Measurements from ENCODE around the gene SYT2.
"Not testable (repeated sequence)": the region's sequence is repeated elsewhere in the genome, so short reads cannot be mapped to it uniquely, and the experiment has no call there.

Gene SYT2

DNA sequence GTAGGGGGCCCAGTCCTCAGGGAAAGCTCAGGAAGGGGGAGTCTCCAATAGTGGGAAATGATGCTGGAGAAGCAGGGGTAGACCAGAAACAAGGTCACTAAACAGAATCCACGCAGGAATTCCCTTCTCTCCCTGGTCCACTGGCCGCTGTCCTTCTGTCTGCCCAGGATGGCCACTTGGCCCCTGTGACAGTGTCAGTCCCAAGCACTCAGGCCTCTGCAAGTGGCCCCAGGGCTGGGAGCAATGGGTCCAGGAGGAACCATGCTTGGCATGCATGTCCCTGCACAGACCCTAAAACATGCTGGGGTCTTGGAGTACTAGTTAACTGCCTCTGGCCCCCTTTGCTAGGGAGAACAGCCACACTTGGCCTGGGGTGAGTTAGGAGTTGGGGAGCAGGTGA is 90.2 kb downstream of the SYT2 start:
- DNase-seq: not testable (repeated sequence)

DNA sequence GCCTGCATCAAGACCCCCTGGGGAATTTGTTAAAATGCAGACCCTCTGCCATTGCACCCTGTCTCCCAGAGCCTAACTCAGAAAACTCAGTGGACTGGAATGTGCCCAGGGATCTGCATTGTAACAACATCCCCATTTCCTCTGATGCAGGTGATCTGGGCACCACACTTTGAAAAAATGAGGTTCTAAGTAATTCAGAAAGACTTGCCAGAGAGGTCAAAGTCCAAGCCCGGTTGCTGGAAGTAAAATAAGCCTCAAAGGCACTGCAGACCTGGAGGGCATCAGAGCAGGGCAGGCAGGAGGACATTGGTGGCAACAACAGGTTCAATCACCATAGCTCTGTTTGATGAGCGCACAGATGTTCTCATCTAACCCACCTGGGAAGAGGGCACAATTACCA is 90.7 kb downstream of the SYT2 start:
- DNase-seq: no peak

DNA sequence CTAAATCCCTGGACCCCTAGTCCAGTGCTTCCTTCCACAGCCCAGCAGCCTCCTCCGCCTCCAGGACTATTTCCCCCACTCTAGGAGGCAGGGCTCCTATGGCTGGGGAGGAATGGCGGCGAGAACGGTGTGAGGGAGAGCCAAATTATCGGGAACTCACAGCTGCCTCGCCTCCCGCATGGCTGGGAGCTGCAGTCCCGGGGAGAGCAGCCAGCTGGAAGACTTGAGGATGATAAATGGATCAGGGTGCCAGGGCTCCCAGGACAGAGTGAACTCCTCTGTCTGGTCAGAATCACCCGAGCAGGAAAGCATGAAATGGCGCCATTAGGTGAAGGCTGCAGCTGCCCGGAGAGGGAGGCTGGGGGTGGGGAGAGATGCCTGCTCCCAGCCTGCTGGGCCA is 91.2 kb downstream of the SYT2 start:
- DNase-seq: not testable (repeated sequence)

DNA sequence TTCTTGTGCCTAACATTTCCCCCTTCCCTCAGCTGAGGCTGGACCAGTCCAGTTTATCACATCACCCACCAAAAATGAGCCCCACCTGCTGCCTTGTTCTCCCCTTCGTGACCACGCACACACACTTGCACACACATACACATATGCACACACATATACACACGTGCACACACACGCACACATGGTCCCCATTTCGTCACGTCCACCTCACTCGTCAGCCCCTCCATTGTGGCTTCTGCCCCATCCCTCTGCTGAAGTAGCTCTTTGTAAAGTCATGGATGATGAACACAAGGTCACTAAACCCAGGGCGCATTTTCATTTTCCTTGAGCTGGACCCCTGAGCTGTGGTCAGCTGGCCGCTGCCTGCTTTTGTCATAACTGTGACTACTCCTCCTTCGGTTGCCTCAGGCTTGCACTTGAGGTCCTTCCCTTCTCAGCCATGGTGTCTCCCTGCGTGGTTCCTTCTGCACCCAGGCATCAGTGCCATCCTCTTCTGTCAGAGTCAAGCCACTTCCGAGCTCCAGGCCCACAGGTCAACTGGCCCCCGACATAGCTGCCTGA is 93.8 kb downstream of the SYT2 start:
- DNase-seq: no peak

DNA sequence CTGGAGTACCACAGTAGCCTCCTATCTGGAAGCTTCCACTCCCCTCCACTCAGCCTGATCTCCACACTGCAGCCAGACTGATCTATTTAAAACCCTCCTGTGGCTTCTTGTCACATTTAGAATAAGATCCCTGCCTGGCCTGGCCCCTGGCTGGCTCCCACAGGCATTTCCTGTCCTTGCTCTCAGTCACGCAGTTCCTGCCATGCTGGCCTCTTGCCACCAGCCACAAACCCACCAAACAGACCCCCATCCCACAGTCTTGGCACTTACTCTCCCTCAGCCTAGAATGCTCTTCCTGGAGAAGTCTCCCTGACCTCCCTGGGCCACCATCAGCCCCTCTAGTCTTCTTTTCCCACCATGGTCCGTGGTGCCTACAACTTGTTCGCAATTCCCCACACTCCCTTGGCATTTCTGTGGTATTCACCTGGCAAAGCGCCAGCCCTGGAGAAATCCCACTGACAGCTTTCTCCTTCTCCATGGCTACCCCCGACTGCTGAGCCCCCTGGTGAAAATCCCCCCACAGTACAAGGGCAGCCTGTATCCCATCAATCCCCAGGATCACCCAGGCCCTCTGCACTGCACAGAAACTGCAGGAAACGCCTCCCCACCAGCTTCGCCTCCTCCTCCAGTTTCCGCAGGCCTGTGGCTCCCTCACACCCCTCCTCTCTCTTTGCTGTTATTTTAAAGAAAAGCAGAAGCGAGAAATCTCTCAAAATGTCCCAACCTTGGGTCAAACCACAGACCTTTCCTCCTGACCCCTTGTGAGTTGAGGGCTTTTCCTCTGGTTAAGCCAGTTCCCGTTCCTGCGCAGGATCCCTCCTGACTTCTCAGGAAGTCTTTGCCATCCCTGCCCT is 94.5 kb downstream of the SYT2 start:
- DNase-seq: no peak

DNA sequence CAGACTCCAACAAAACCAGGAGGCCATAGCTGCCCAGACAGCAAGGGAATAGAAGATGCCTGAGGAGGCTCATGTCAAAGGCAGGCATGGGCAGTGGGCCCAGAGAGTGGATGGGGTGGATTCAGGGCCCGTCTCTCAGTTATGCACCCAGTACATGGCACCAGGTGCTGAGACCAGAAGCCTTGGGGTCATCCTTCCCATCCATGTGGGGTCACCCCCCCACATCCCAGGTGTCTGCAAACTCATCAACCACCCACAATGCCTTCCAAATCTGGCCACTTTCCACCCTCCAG is 95.1 kb downstream of the SYT2 start:
- not testable (repeated sequence) for DNase-seq

DNA sequence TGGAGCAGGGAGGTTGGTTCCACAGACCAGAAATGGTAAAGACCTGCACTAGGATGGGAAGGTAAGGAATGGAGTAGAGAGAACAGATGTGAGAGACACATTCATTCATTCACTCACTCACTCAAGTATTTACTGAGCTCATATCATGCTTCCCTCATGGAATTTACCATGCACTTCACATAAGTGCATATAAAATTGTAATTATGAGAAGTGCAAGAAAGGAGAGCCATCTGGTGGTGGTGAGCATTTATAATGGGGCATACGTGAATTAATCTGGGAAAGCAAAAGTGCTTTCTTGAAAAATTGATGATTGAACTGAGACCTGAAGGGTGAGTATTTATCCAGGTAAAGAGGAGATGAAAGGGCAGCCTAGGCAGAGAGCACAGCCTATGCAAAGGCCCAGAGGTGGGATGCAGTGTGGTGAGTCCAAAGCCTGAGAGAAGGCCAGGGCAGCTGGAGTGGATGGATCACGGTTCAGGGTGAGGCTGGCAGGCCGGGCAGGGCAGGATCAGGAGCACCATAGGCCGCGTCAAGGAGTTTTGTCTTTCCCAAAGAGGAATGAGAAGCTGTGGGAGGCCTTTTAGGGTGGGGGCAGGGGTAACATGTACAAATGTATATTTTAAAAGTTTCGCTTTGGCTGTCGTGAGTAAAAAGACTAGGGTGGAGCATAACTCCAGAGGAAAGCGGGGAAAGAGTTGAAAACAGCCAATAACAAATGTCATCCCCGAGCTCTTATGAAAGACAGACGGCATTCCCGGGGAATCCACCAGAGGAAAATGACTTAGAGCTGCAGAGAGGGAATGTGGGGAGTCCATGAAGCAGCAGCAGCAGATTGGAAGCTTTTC is 95.7 kb downstream of the SYT2 start:
- DNase-seq: not testable (repeated sequence)

DNA sequence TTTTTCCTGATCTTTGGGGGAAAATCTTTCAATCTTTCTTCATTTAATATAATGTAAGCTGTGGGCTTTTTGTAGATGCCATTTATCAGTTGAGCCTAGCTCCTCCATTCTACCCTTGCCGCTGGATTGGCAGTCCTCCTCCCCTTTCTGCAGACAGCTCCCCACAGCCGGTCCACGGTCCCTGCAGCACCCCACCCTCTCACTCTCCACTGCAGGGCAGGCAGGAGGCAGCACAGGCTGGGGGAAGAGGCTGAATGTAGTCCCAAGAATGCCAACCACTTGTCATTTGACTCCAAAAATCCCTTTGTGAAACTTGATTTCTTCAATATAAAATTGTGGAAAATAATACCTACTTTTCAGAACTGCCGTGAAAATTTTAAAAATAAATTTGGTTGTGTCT is 96.7 kb downstream of the SYT2 start:
- no peak for DNase-seq

DNA sequence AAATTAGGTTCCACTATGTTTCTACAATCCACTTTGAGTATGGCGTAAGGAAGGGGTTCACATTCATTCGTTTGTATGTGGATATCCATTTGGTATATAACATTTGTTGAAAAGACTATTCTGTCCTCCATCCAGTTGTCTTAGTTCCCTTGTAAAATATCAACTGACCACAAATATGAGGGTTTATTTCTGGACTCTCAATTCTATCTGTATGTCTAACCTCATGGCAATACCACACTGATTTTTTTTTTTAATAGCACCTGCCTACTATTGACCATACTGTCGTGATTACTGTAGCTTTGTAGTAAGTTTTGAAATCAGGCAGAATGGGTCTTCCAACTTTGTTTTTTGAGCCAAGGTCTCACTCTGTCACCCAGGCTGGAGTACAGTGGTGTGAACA is 98.2 kb downstream of the SYT2 start:
- DNase-seq: not testable (repeated sequence)

DNA sequence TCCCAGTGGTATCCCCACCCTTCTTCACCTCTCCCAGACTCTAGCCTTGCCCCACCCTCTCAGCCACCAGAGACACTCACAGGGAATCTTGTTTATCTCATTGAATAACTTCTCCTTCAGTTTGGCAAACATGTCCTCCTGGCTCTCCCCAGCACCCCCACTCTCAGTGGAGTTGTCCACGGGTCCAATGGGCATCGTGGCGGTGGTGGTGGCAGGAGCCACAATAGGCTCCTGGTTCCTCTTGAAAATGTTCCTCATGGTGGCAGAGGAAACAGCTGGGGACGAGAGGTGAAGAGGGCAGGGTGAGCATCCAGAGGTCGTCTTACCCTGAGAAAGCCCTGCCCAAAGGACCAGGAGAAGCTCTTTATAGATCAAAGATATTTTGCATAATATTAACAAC is 104.7 kb downstream of the SYT2 start:
- no peak for DNase-seq

DNA sequence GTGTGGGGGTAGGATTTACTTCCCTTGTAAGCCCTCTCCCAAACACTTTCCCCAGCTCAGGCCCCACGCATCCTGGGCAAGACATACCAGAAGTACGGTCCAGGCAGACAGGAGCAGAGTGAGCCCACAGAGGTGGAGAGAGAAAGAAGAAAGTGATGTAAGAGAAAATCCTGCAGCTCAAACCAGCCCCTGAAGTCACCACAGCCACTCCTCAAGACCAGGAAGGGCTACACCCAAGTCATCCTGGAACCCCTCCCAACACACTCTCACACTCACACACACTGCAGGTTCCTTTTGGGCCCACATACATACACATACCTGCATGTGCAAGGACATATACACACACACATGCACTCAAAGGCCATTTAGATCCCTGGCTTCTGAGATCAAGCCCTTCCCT is 106.8 kb downstream of the SYT2 start:
- DNase-seq: no peak

DNA sequence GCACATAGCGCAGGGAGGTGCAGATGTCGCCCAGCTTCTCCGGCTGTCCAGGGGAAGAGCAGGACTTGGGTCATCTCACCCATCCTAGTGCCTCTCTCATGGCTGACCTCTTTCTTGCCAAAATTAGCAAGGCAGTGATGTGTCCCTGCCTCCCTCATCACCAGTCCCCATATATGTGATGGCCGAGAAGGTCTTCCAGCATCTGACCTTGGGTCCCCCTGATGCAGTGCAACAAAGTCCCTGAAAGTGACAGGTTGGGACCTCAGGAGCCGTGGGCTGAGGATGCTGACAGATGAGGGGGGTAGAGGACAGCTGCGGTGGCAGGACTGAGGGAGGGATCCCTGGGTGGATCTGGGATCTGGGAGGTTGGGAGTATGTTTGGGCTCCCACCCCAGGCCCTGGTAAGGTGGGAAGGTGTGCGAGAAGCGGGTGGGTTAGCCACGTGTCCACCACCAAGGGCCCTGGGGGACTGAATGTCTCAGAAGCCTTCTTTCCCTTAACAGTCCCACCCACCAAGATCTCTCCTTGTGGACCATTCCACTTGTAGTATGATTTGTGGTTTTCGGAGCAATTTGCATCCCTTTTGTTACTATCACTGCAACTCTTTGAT is 109.7 kb downstream of the SYT2 start:
- DNase-seq: no peak

DNA sequence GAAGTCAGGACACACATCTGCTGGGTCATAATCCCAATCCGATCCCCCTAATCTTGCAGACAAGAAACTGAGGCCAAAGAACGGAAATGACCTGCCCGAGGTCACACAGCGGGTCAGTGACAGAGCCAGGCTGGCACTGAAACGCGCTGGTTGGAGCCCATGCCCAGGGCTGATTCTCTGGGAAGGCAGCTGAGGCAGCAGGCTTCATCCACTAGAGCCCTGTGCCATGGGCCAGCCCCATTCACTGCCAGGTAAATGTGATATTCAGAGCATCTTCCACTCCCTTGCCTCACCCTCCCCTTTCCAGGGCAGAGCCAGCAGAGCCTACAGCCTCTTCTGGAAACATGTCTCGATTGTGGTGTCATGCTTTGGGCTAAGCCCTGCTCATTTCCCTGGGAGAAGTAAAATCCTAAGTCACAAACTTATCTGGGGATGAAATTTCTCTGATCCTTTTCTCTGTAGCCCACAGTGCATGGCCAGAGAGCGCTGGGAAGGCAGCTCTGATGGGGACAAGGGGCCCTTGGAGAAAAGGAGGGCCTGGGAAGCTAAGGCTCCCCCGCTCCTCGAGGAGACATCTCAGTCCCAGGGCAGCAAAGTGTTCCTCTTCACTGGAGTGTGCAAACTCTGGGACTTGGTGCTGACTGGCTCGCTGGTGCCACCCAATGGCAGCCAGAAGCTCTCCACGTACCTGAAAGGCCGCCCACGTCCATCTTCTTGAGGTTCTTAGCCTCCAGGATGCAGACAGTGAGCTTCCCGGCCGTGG is 110.4 kb downstream of the SYT2 start:
- DNase-seq: no peak

DNA sequence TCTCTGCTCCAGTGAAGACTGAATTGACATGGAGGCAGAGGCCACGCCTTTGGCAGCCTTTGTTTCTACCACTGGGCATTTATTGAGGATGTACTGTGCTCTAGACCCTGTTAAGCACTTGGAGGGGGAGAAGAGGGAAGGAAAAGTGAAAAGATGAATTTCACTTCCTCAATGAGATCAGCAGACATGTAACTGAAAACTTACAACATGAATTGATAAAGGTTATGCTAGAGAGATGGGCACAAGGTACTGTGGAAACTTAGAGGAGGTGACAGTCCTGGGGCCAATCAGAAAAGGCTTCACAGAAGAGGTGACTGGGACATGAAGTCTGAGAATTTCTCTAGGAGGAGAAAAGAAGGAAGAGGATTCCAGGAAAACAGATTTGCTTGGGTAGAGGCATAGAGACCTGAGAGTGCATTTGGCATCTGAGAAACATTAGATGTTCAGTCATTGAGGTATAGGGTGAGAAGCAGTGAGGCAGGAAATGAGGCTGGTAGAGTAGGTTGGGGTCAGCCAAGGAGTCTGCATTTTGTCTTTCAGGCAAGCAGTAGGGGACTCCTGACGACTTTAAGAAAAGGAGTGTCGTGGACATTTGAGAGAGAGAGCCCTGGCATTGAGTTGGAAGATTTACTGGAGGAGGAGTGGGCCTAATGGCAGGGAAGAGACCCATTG is 113.0 kb downstream of the SYT2 start:
- no peak for DNase-seq

DNA sequence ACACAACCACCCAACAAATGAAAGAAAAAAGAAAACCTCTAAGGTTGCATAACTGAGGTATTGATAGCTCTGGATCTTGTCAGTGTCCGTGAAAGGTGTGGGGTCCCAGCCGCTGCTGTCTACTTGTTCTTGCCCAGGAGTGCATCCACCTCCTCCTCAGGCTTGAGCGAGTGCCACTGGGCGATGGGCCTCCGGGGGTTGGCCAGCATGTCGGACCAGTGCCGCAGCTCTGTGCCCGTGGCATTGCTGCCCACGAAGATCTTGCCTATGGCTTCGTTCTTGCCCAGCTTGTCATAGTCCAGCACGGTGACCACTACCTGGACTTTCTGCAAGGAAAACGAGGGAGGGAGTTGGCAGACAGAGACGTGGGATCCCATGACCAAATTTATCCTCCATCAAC is 113.6 kb downstream of the SYT2 start:
- DNase-seq: no peak

DNA sequence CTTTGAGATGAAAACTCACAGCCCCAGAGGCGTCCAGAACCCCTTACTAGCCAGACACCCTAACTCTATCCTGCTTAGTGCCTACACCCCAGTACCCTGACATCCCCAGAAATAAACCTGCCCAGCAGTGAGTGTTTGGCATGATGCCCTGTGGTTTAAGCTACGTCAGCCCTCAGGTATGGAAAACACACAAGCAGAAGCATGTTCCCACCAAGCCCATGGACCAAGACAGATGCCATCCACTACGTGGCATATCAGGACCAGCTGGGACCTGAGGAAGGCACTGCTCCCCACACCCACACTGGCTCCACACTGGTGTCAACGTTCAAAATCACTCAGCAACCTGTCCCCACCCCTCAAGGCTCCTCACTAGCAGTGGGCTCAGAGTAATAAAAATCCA is 116.4 kb downstream of the SYT2 start:
- DNase-seq: no peak

DNA sequence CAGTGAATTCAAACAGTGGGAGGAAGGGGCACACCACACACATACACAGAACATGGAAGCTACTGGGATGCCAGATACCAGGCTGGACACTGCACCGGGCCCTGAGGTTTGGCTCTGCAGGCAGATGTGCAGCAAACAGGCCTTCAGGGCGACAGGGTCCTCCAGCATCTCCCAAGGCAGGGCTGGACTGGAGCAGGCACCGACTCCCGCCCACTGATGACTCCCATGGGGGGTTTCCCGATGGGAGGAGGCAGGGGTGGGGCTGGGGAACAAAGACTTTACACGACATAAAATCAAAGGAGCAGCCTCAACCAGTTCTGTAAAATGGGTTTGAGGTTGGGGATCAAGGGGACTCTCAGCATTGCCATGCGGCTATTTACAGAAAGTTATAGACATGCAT is 118.1 kb downstream of the SYT2 start:
- DNase-seq: no peak

DNA sequence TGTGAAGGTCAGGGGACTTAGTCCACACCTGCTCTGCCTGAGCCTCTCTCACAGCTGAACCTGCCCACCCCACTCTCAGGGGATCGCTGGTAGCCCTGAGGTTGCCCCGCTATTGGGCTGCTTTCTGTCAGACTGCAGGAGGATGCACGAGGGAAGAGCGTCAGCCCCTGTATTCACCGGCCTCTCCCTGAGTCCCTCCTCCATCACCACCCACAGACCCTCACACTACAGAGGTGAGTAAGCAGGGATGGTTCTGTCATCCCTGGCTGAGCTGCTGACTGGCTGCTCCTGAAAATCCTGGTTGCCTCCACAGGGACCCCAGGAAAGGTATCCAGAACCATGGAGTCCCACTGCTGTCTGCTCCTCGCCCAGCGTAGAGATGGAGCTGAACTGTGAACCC is 118.7 kb downstream of the SYT2 start:
- DNase-seq: no peak

DNA sequence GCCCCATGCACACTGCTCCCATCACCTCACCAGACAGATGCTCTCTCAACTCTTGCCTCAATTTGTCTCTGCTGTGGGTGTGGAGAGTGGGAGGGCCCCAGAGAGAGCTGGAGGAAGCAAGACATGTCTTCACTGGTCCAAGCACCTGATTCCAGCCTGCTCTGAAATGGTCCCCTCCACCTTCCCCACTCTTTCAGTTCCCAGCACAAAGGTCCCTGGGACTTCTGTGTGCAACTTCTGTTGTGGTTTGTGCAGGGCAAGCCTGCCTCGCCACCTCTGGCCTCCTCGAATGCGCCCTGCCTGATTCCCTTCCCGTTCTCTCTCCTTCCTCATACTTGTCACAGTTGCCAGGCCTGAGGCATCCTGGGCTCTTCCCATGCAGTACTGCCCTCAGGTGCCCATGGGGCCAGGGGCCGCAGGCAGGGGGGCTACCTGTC is 119.3 kb downstream of the SYT2 start:
- DNase-seq: no peak

DNA sequence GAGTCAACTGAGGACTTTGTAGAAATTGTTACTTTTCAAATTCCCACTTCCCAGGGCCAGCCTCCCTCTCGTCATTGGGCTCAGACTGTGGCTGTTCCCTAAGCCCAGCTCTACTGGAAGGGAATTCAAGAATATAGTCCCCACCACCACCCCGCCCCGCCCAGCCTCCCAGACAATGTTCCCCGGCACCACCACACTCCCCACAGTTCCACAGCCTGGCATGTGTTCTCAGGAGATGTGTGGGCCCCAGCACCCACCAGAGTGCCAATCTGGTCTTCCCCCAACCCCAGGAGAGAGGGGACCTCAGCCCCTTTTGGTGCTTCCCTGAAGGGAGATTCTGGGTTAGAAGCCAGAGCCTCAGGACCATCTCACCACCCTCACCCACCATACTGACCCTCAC is 120.1 kb downstream of the SYT2 start:
- no peak for DNase-seq

DNA sequence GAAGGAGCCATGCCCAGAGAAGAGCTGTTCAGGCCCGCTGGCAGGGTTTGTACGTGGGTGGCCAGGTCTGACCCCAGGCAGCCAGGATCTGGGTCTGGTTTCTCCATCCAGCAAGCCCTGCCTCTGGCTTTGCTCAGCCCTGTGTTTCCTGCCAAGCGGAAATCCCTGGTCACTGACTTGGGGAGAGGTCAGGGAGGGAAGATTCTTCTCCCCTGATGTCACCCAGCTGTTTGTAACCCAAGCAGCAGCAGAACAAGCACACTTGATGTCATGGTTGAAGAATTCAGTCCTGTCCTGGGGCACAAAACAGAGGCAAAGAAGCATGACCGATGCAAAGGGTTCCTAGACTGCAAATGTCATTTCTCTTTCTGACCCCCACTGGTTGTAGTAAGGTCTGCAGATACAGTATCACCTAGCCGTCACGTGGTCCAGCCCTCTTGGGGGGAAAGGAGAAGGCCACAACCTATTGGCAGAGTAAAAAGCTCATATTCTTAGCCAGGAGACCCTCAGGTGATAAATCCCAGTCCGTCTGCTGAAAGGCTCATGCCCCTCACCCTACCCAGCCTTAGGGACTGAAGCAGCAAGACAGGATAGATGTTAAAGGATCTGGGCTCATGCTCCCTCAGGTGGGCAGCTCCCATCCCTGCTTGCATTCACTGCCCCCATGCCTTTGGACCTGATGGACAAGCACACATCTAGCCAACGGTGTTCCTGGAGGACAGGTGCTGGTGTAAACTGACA is 120.9 kb downstream of the SYT2 start:
- DNase-seq: no peak

Data from NCI-H774 (cell line).